K562 (cell line): ENCODE measurements around the gene ZC3H12A. TPM values are rescaled to one million over a fixed set of nuclear protein-coding genes. Genes with fewer than 3 reads are reported as not detected.

ENCODE experiments used
- ASH1L ChIP-seq: fragments of 450-650 bp; IDR thresholded peaks from 2 replicates; pipeline ENCODE4 v1.6.1; 2018; ENCODE audit warnings: borderline replicate concordance, mild to moderate bottlenecking, low read depth; ENCODE audit not compliant: partially characterized antibody
- HCFC1 ChIP-seq: IDR thresholded peaks from 2 replicates; pipeline ENCODE4 v1.6.1; 2012; ENCODE audit warnings: low read depth, low read length, improper control_type of control experiment
- KDM4B ChIP-seq, 2 experiments: fragments of 450-650 bp in 1 of 2; sonication (generic) in 1 of 2; IDR thresholded peaks; 2 replicates each; pipeline ENCODE4 v1.6.1; 2016 to 2017; ENCODE audit warnings: borderline replicate concordance in 2 of 2, antibody characterized with exemption in 1 of 2, low read depth in 1 of 2, mild to moderate bottlenecking in 1 of 2
- MCM2 ChIP-seq: fragments of 450-650 bp; IDR thresholded peaks from 2 replicates; pipeline ENCODE4 v1.6.1; 2017; ENCODE audit warnings: low read depth, mild to moderate bottlenecking
- MEF2D ChIP-seq: conservative IDR thresholded peaks from 2 replicates; pipeline ENCODE4 v1.6.1; 2016; ENCODE audit warnings: low read depth, missing genetic modification characterization, missing compliant biosample characterization
- SMARCA5 ChIP-seq: fragments of 450-650 bp; IDR thresholded peaks from 2 replicates; pipeline ENCODE4 v1.6.1; 2016
- TCFL5 ChIP-seq: fragments of 250-450 bp; sonication (Bioruptor Pico); conservative IDR thresholded peaks from 2 replicates; pipeline ENCODE4 v1.6.1; 2021; ENCODE audit warnings: mild to moderate bottlenecking, moderate library complexity, matching md5 sums
- TGIF2 ChIP-seq: sonication (generic); formaldehyde crosslinking; IDR thresholded peaks from 2 replicates; pipeline ENCODE4 v1.8.1; 2022; ENCODE audit warnings: mild to moderate bottlenecking, missing genetic modification reagents, moderate library complexity
- YY1 ChIP-seq, 3 experiments: IDR thresholded peaks; 2 replicates each; pipeline ENCODE4 v1.6.1; 2011; ENCODE audit warnings: low read length in 2 of 3, mild to moderate bottlenecking in 2 of 3, moderate library complexity in 2 of 3, borderline replicate concordance in 1 of 3, control low read depth in 1 of 3, low read depth in 1 of 3; ENCODE audit not compliant: insufficient read depth in 3 of 3, insufficient replicate concordance in 2 of 3, control insufficient read depth in 1 of 3, insufficient read length in 1 of 3; ENCODE audit errors: extremely low read depth in 1 of 3
- ZNF143 ChIP-seq: sonication (generic); formaldehyde crosslinking; IDR thresholded peaks from 2 replicates; pipeline ENCODE4 v1.9.0; 2022; ENCODE audit warnings: mild to moderate bottlenecking, missing genetic modification reagents
- ZNF274 ChIP-seq: IDR thresholded peaks from 2 replicates; pipeline ENCODE4 v1.6.1; 2011; ENCODE audit warnings: low read depth, mild to moderate bottlenecking, low read length, moderate library complexity, borderline replicate concordance
- ZNF551 ChIP-seq: fragments of 250-450 bp; sonication (Bioruptor Pico); IDR thresholded peaks from 2 replicates; pipeline ENCODE4 v1.5.0; 2021; ENCODE audit warnings: mild to moderate bottlenecking, moderate library complexity
- ZNF695 ChIP-seq: fragments of 450-650 bp; formaldehyde crosslinking; IDR thresholded peaks from 2 replicates; pipeline ENCODE4 v1.4.0; 2020; ENCODE audit warnings: mild to moderate bottlenecking, moderate library complexity
- ZNF766 ChIP-seq: fragments of 200-800 bp; sonication (Bioruptor generic); conservative IDR thresholded peaks from 2 replicates; pipeline ENCODE4 v1.6.1; 2016; ENCODE audit warnings: missing genetic modification characterization, missing compliant biosample characterization
- ZNF778 ChIP-seq: fragments of 450-650 bp; formaldehyde crosslinking; IDR thresholded peaks from 2 replicates; pipeline ENCODE4 v1.4.0; 2020; ENCODE audit warnings: mild to moderate bottlenecking, moderate library complexity
- polyA plus RNA-seq, 8 experiments: library from polyadenylated mRNA; depleted of rRNA in 4 of 8; stranded (reverse) in 5 of 8; unstranded in 3 of 8; fragments of >200 nt; fragmentation: Nextera tagmentation in 2 of 8; fragmentation: Illumina TruSeq in 1 of 8; extraction: Ambion mirVana in 2 of 8; extraction: Trizol in 1 of 8; gene quantifications; 2 replicates each; pipeline versions ENCODE4 v1.2.1 to v1.2.3, GENCODE V29; 2011 to 2014; ENCODE audit warnings: inconsistent platforms in 1 of 8, missing spikeins in 1 of 8
- total RNA-seq, 7 experiments: library from RNA; depleted of rRNA in 6 of 7; stranded (reverse); fragments of >200 nt in 6 of 7; fragmentation: Illumina TruSeq in 2 of 7; extraction: Trizol in 2 of 7; gene quantifications; 2 replicates each; pipeline versions ENCODE4 v1.2.1 to v1.2.3, GENCODE V29; 2011 to 2021; ENCODE audit warnings: low replicate concordance in 1 of 7
- TF ChIP-seq, protein P1 (sequence below), 3 experiments: IDR thresholded peaks in 2 of 3; conservative IDR thresholded peaks in 1 of 3; 2 replicates each; pipeline ENCODE4 v1.5.1; 2011 to 2012; ENCODE audit warnings: low read length in 3 of 3, mild to moderate bottlenecking in 3 of 3, control low read depth in 2 of 3, improper control_type of control experiment in 1 of 3, inconsistent platforms in 1 of 3, low read depth in 1 of 3, mixed read lengths in 1 of 3, moderate library complexity in 1 of 3; ENCODE audit not compliant: insufficient read depth in 2 of 3
- TF ChIP-seq, protein P2 (sequence below): sonication (generic); formaldehyde crosslinking; IDR thresholded peaks from 2 replicates; pipeline ENCODE4 v1.8.0; 2022; ENCODE audit warnings: mild to moderate bottlenecking, low read depth, missing genetic modification reagents
- TF ChIP-seq, protein P3 (sequence below): fragments of 450-650 bp; formaldehyde crosslinking; IDR thresholded peaks from 2 replicates; pipeline ENCODE4 v1.4.0; 2022; ENCODE audit warnings: mild to moderate bottlenecking, moderate library complexity
- TF ChIP-seq, protein P4 (sequence below): fragments of 450-650 bp; formaldehyde crosslinking; IDR thresholded peaks from 2 replicates; pipeline ENCODE4 v1.4.0; 2020; ENCODE audit warnings: mild to moderate bottlenecking, moderate library complexity
- TF ChIP-seq, protein P5 (sequence below): fragments of 250-450 bp; sonication (Bioruptor Pico); IDR thresholded peaks from 2 replicates; pipeline ENCODE4 v1.8.0; 2022; ENCODE audit warnings: inconsistent platforms

The ZC3H12A gene
- total and polyA plus RNA-seq, 9 of the 15 experiments (the other 6 are each of a cell fraction or from before 2014, with no cell fraction given): 0.14 to 9.4 (median 6.7) TPM

DNA sequence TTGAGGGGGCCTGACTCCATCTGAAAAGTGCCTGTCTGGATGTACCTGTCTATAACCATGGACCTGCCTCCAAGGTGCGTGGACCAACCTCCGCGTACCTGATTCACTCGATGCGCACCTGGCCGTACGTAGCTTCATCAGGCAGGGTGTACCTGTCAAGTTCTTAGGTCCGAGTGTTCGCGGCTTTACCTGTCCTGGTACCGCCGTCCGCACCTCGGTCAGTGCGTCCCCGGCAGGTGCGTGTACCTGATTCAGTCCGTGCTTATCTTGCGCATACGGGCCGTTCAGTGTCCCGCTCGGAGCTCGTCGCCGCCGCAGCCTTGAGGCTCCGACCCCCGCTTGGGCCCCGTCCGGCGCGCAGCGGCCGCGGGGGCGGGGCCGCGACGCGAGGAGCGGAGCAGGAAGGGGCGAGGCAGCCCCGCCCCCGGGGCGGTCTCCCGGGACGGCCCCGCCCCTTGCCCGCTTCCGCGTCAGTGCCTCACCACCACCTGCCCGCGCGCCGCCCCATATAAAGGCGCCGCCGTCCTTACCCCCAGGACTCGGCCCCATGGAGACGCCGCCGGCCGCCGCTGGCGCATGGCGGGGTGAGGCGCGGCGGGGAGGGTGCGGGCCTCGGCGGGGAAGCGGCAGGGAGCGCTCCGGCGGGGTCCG is at the start of gene ZC3H12A (continued):
- TF ChIP-seq ZNF766 (0 out of 2 replicates have a peak, but pooled peaks have one; percentile 22), YY1 (IDR thresholded peaks at IDR 0.05; ENCODE audit: borderline replicate concordance in 1 of 3, control insufficient read depth in 1 of 3, extremely low read depth in 1 of 3, insufficient read depth in 3 of 3, insufficient read length in 1 of 3, insufficient replicate concordance in 2 of 3, low read depth in 1 of 3, low read length in 2 of 3) (peak; percentile 43 to 86 (median 79)), ASH1L (no peak), HCFC1 (0 out of 2 replicates have a peak, but pooled peaks have one; percentile 38), TCFL5 (CRISPR knock-in tag) (no peak), KDM4B (IDR thresholded peaks at IDR 0.05; ENCODE audit: borderline replicate concordance in 2 of 2, low read depth in 1 of 2) (no peak), SMARCA5 (no peak), ZNF551 (no peak), ZNF695 (CRISPR knock-in tag) (no peak), ZNF274 (no peak), ZNF778 (no peak), TGIF2 (CRISPR knock-in tag) (no peak), MCM2 (no peak), ZNF143 (CRISPR knock-in tag) (no peak), MEF2D (tag) (no peak)
- TF ChIP-seq, protein P1, sequence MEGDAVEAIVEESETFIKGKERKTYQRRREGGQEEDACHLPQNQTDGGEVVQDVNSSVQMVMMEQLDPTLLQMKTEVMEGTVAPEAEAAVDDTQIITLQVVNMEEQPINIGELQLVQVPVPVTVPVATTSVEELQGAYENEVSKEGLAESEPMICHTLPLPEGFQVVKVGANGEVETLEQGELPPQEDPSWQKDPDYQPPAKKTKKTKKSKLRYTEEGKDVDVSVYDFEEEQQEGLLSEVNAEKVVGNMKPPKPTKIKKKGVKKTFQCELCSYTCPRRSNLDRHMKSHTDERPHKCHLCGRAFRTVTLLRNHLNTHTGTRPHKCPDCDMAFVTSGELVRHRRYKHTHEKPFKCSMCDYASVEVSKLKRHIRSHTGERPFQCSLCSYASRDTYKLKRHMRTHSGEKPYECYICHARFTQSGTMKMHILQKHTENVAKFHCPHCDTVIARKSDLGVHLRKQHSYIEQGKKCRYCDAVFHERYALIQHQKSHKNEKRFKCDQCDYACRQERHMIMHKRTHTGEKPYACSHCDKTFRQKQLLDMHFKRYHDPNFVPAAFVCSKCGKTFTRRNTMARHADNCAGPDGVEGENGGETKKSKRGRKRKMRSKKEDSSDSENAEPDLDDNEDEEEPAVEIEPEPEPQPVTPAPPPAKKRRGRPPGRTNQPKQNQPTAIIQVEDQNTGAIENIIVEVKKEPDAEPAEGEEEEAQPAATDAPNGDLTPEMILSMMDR (IDR thresholded peaks at IDR 0.05 in 2 of 3, conservative IDR thresholded peaks at IDR 0.05 in 1 of 3; ENCODE audit: insufficient read depth in 2 of 3, low read depth in 1 of 3, low read length in 3 of 3): no peak
- TF ChIP-seq, protein P2, sequence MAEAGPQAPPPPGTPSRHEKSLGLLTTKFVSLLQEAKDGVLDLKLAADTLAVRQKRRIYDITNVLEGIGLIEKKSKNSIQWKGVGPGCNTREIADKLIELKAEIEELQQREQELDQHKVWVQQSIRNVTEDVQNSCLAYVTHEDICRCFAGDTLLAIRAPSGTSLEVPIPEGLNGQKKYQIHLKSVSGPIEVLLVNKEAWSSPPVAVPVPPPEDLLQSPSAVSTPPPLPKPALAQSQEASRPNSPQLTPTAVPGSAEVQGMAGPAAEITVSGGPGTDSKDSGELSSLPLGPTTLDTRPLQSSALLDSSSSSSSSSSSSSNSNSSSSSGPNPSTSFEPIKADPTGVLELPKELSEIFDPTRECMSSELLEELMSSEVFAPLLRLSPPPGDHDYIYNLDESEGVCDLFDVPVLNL (CRISPR knock-in tag): no peak
- TF ChIP-seq, protein P3, sequence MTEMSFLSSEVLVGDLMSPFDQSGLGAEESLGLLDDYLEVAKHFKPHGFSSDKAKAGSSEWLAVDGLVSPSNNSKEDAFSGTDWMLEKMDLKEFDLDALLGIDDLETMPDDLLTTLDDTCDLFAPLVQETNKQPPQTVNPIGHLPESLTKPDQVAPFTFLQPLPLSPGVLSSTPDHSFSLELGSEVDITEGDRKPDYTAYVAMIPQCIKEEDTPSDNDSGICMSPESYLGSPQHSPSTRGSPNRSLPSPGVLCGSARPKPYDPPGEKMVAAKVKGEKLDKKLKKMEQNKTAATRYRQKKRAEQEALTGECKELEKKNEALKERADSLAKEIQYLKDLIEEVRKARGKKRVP (CRISPR knock-in tag): no peak
- TF ChIP-seq, protein P4, sequence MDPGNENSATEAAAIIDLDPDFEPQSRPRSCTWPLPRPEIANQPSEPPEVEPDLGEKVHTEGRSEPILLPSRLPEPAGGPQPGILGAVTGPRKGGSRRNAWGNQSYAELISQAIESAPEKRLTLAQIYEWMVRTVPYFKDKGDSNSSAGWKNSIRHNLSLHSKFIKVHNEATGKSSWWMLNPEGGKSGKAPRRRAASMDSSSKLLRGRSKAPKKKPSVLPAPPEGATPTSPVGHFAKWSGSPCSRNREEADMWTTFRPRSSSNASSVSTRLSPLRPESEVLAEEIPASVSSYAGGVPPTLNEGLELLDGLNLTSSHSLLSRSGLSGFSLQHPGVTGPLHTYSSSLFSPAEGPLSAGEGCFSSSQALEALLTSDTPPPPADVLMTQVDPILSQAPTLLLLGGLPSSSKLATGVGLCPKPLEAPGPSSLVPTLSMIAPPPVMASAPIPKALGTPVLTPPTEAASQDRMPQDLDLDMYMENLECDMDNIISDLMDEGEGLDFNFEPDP: no peak
- TF ChIP-seq, protein P5, sequence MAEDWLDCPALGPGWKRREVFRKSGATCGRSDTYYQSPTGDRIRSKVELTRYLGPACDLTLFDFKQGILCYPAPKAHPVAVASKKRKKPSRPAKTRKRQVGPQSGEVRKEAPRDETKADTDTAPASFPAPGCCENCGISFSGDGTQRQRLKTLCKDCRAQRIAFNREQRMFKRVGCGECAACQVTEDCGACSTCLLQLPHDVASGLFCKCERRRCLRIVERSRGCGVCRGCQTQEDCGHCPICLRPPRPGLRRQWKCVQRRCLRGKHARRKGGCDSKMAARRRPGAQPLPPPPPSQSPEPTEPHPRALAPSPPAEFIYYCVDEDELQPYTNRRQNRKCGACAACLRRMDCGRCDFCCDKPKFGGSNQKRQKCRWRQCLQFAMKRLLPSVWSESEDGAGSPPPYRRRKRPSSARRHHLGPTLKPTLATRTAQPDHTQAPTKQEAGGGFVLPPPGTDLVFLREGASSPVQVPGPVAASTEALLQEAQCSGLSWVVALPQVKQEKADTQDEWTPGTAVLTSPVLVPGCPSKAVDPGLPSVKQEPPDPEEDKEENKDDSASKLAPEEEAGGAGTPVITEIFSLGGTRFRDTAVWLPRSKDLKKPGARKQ (CRISPR knock-in tag): no peak
